ENCODE measurements around the gene PPP1R3G. TPM values are rescaled to one million over a fixed set of nuclear protein-coding genes. Genes with fewer than 3 reads are reported as not detected.

PPP1R3G gene
- polyA plus RNA-seq, 1 donor (not counting 4 experiments of a cell fraction or from before 2014, with no cell fraction given), result 0.01 TPM

DNA sequence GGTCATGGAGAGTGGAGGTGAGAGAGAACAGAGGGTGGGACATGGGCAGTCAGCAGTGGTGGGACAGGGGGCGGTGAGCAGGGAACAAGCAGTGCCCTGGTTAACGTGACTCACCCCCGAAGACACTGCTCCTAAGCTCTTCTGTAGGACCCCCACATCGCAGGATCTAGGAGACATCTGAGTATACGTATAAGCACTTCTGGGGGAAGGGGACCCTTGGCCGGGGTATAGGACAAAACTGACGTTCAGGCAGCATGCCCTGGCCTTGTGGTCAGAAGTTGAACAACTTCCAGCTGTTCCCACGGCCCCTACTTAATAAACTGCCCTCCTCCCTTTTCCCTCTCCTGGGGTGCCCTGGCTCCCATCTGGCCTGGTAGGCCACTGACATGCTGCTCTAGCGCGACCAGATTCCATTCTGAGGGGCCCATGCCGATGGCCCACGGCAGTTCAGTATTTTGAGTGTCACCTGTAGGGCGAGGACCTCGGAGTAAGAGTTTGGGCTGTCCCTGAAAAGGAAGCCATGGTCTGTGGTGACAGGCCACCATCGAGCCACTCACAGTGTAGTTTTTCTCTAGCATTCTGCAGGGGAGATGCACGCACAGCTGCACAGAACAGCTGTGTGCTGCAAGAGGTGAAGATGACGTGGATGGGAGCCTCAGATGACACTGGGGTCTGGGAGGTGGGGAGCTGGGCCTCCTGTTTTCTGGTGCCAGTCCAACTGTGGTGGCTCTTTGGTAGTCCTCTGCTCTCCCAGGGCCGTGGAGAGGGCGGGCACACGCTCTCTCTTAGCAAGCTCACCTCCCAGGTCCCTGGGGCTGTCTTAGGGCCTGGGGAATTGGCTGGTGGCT, 38.4 kb downstream of the PPP1R3G start:
- Histone ChIP-seq H3K4me1 (ENCODE audit: control insufficient read depth, extremely low read depth, insufficient read depth, low read length) (peaks cover 18% of the 10 kb centered on the region), H4K20me1 (ENCODE audit: control insufficient read depth, extremely low read depth, insufficient read depth, low read length) (no peaks in the 10 kb centered on the region), H3K36me3 (ENCODE audit: control insufficient read depth in 2 of 2, extremely low read depth in 1 of 2, insufficient read depth in 2 of 2, low read length in 2 of 2) (peaks cover 0 to 3% of the 10 kb centered on the region in 2 experiments), H3K27ac (ENCODE audit: control insufficient read depth, insufficient read depth, low read length) (no peak overlapping the region), H3K9me3 (ENCODE audit: control insufficient read depth, low read depth, low read length) (no peaks in the 10 kb centered on the region), H3K9ac (ENCODE audit: control insufficient read depth, extremely low read depth, insufficient read depth, low read length) (no peak overlapping the region), H3K27me3 (ENCODE audit: control insufficient read depth, extremely low read depth, insufficient read depth, low read length) (no peaks in the 10 kb centered on the region), H3K79me2 (ENCODE audit: control insufficient read depth, insufficient read depth, low read length) (no peaks in the 10 kb centered on the region), H3K9me1 (ENCODE audit: control insufficient read depth, extremely low read depth, insufficient read depth, low read length) (no peaks in the 10 kb centered on the region), H3K4me2 (ENCODE audit: control insufficient read depth, extremely low read depth, insufficient read depth, low read depth, low read length) (no peak overlapping the region), H2AFZ (ENCODE audit: control insufficient read depth, low read length) (no peak overlapping the region), H3K4me3 (ENCODE audit: control insufficient read depth in 2 of 3, extremely low read depth in 1 of 3, insufficient read depth in 2 of 3, low read depth in 1 of 3, low read length in 3 of 3) (no peak overlapping the region)
- TF ChIP-seq, protein P1, sequence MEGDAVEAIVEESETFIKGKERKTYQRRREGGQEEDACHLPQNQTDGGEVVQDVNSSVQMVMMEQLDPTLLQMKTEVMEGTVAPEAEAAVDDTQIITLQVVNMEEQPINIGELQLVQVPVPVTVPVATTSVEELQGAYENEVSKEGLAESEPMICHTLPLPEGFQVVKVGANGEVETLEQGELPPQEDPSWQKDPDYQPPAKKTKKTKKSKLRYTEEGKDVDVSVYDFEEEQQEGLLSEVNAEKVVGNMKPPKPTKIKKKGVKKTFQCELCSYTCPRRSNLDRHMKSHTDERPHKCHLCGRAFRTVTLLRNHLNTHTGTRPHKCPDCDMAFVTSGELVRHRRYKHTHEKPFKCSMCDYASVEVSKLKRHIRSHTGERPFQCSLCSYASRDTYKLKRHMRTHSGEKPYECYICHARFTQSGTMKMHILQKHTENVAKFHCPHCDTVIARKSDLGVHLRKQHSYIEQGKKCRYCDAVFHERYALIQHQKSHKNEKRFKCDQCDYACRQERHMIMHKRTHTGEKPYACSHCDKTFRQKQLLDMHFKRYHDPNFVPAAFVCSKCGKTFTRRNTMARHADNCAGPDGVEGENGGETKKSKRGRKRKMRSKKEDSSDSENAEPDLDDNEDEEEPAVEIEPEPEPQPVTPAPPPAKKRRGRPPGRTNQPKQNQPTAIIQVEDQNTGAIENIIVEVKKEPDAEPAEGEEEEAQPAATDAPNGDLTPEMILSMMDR (optimal IDR thresholded peaks at IDR 0.05 in 1 of 3, IDR thresholded peaks at IDR 0.05 in 1 of 3, conservative IDR thresholded peaks at IDR 0.05 in 1 of 3; ENCODE audit: extremely low read depth in 1 of 3, insufficient read depth in 2 of 3, low read length in 3 of 3), result no peak
- no peak for TF ChIP-seq EZH2 (IDR thresholded peaks at IDR 0.05; ENCODE audit: low read length)
- no peak for DNase-seq (ENCODE audit: low read depth, low spot score)
- dilution Hi-C loops (cut with MboI; ENCODE audit: extremely low pct_ligation_motif_present, low sequenced_read_pairs), result no loop called here
- FAIRE-seq, result no peak

DNA sequence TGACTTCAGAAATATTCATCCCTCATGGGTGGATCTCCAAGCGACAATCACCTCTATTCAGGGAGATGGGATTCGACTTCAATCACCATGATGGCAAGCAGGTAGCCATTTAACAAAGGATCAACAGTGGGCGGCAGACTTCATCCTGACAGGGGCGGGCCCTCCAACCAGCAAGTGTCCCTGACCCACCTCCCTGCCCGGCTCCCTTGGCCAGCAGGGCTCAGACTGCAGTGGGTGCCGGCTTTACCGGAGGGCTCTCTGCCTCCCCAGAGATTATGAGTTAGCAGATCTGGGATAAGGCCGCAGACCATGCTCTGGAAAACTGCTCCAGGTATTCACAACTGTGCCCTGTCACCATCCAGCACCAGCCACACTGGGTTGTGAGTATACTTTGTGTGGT, 39.4 kb downstream of the PPP1R3G start:
- peak overlapping the region; percentile 19 for H3K27ac ChIP-seq (ENCODE audit: control insufficient read depth, insufficient read depth, low read length)
- H3K79me2 ChIP-seq (ENCODE audit: control insufficient read depth, insufficient read depth, low read length), result no peaks in the 10 kb centered on the region
- no peak for TF ChIP-seq EZH2 (IDR thresholded peaks at IDR 0.05; ENCODE audit: low read length)
- TF ChIP-seq, protein P1 (optimal IDR thresholded peaks at IDR 0.05 in 1 of 3, IDR thresholded peaks at IDR 0.05 in 1 of 3, conservative IDR thresholded peaks at IDR 0.05 in 1 of 3; ENCODE audit: extremely low read depth in 1 of 3, insufficient read depth in 2 of 3, low read length in 3 of 3), result no peak
- peaks cover 18% of the 10 kb centered on the region for H3K4me1 ChIP-seq (ENCODE audit: control insufficient read depth, extremely low read depth, insufficient read depth, low read length)
- no peak overlapping the region for H3K4me3 ChIP-seq (ENCODE audit: control insufficient read depth in 2 of 3, extremely low read depth in 1 of 3, insufficient read depth in 2 of 3, low read depth in 1 of 3, low read length in 3 of 3)
- DNase-seq (ENCODE audit: low read depth, low spot score), result no peak
- no peaks in the 10 kb centered on the region for H3K27me3 ChIP-seq (ENCODE audit: control insufficient read depth, extremely low read depth, insufficient read depth, low read length)
- H2AFZ ChIP-seq (ENCODE audit: control insufficient read depth, low read length), result no peak overlapping the region
- peaks cover 0 to 3% of the 10 kb centered on the region in 2 experiments for H3K36me3 ChIP-seq (ENCODE audit: control insufficient read depth in 2 of 2, extremely low read depth in 1 of 2, insufficient read depth in 2 of 2, low read length in 2 of 2)
- no peak for FAIRE-seq
- no peaks in the 10 kb centered on the region for H3K9me3 ChIP-seq (ENCODE audit: control insufficient read depth, low read depth, low read length)
- H3K9ac ChIP-seq (ENCODE audit: control insufficient read depth, extremely low read depth, insufficient read depth, low read length), result no peak overlapping the region
- no peaks in the 10 kb centered on the region for H3K9me1 ChIP-seq (ENCODE audit: control insufficient read depth, extremely low read depth, insufficient read depth, low read length)
- dilution Hi-C loops (cut with MboI; ENCODE audit: extremely low pct_ligation_motif_present, low sequenced_read_pairs), result no loop called here
- H3K4me2 ChIP-seq (ENCODE audit: control insufficient read depth, extremely low read depth, insufficient read depth, low read depth, low read length), result no peak overlapping the region
- H4K20me1 ChIP-seq (ENCODE audit: control insufficient read depth, extremely low read depth, insufficient read depth, low read length), result no peaks in the 10 kb centered on the region

All from keratinocyte (primary cell).